Gastroesophageal sphincter (tissue), 3 donors: ENCODE results near the gene HEMK1.

Experiments
- EP300 ChIP-seq: sonication (generic); formaldehyde crosslinking; IDR thresholded peaks from one replicate; pipeline ENCODE4 v1.6.1; 2017; ENCODE audit warnings: antibody characterized with exemption, mild to moderate bottlenecking
- POLR2A ChIP-seq, 2 donors: fragments of 450-650 bp; IDR thresholded peaks; one replicate each; pipeline ENCODE4 v1.6.1; 2017; ENCODE audit warnings: antibody characterized with exemption in 2 of 2, mild to moderate bottlenecking in 2 of 2, moderate library complexity in 1 of 2
- TF ChIP-seq, protein P1 (sequence below), 4 experiments: fragments of 200-600 bp in 2 of 4; fragments of 450-650 bp in 2 of 4; sonication (generic) in 1 of 4; IDR thresholded peaks; one replicate each; pipeline ENCODE4 v1.5.1; 2017 to 2019; ENCODE audit warnings: antibody characterized with exemption in 4 of 4, mild to moderate bottlenecking in 2 of 4, moderate library complexity in 2 of 4

DNA sequence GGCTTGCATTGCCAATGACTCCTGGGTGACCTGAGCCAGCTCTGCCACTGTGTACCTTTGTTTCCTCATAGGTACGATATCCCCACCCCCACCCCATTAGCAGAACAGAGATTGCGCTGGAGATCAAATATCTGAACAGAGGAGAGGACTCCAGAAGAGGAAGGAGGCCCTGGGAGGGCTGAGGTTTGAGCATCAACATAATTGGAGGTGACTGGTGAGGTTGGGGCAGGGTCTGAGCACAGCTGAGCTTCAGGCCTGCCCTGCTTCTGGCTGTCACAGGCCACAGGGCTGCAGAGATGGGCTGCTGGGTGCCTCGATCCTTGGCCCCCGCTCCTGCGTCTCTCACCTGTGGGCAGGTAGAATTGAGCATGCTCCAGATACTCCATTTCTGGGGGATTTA lies 44.6 kb upstream of the HEMK1 start:
- TF ChIP-seq EP300 (no peak), POLR2A (IDR thresholded peaks at IDR 0.05) (no peak)
- TF ChIP-seq, protein P1, sequence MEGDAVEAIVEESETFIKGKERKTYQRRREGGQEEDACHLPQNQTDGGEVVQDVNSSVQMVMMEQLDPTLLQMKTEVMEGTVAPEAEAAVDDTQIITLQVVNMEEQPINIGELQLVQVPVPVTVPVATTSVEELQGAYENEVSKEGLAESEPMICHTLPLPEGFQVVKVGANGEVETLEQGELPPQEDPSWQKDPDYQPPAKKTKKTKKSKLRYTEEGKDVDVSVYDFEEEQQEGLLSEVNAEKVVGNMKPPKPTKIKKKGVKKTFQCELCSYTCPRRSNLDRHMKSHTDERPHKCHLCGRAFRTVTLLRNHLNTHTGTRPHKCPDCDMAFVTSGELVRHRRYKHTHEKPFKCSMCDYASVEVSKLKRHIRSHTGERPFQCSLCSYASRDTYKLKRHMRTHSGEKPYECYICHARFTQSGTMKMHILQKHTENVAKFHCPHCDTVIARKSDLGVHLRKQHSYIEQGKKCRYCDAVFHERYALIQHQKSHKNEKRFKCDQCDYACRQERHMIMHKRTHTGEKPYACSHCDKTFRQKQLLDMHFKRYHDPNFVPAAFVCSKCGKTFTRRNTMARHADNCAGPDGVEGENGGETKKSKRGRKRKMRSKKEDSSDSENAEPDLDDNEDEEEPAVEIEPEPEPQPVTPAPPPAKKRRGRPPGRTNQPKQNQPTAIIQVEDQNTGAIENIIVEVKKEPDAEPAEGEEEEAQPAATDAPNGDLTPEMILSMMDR (IDR thresholded peaks at IDR 0.05), result no peak
